Neural progenitor cell (in vitro differentiated cells): Measurements from ENCODE around the gene TLNRD1. TPM values are rescaled to one million over a fixed set of nuclear protein-coding genes. Genes with fewer than 3 reads are reported as not detected.
A peak's percentile ranks its signal among the peaks of the same experiment; 100 is the strongest.

ENCODE experiments used
- DNase-seq: peaks from one replicate; pipeline ENCODE4 v3.0.0-alpha.2; 2016; ENCODE audit warnings: low spot score
- H2AFZ ChIP-seq: fragments of 200-600 bp; sonication (generic); replicated peaks from 2 replicates; pipeline ENCODE4 v1.6.1; 2016; ENCODE audit warnings: antibody characterized with exemption
- H3F3A ChIP-seq: fragments of 200-600 bp; sonication (generic); 2 replicates; pipeline ENCODE4 v1.6.1; 2016; ENCODE audit warnings: antibody characterized with exemption, low read depth
- H3K27ac ChIP-seq: fragments of 200-600 bp; sonication (generic); 2 replicates; pipeline ENCODE4 v1.5.1; 2016; ENCODE audit warnings: mild to moderate bottlenecking
- H3K27me3 ChIP-seq: fragments of 200-600 bp; sonication (generic); 2 replicates; pipeline ENCODE4 v1.6.1; 2016; ENCODE audit warnings: mild to moderate bottlenecking, moderate library complexity
- H3K36me3 ChIP-seq: fragments of 200-600 bp; sonication (generic); 2 replicates; pipeline ENCODE4 v1.5.1; 2016
- H3K4me1 ChIP-seq: fragments of 200-600 bp; sonication (generic); 2 replicates; pipeline ENCODE4 v1.6.1; 2016; ENCODE audit warnings: mixed run types
- H3K4me2 ChIP-seq: fragments of 200-600 bp; sonication (generic); 2 replicates; pipeline ENCODE4 v1.6.1; 2016
- H3K4me3 ChIP-seq: fragments of 200-600 bp; sonication (generic); 2 replicates; pipeline ENCODE4 v1.5.1; 2016
- H3K79me2 ChIP-seq: fragments of 200-600 bp; sonication (generic); 2 replicates; pipeline ENCODE4 v1.6.1; 2016; ENCODE audit warnings: low read depth
- H3K9ac ChIP-seq: fragments of 200-600 bp; sonication (generic); 2 replicates; pipeline ENCODE4 v1.6.1; 2016
- H3K9me3 ChIP-seq: fragments of 200-600 bp; sonication (generic); 2 replicates; pipeline ENCODE4 v1.5.1; 2016; ENCODE audit warnings: low read depth
- H4K20me1 ChIP-seq: fragments of 200-600 bp; sonication (generic); 2 replicates; pipeline ENCODE4 v1.6.1; 2016; ENCODE audit warnings: low read depth
- H3K27ac Mint-ChIP-seq: 3 replicates; pipeline ENCODE4 v1.8.0; 2021; ENCODE audit warnings: mixed read lengths
- H3K27me3 Mint-ChIP-seq: 2 replicates; pipeline ENCODE4 v1.8.0; 2022; ENCODE audit warnings: low read depth, mild to moderate bottlenecking, inconsistent platforms, moderate library complexity, mixed read lengths; ENCODE audit not compliant: insufficient read depth
- H3K36me3 Mint-ChIP-seq: 3 replicates; pipeline ENCODE4 v1.8.0; 2021; ENCODE audit warnings: mixed read lengths
- H3K4me1 Mint-ChIP-seq: 3 replicates; pipeline ENCODE4 v1.8.0; 2021; ENCODE audit warnings: mixed read lengths
- H3K4me3 Mint-ChIP-seq: 3 replicates; pipeline ENCODE4 v1.8.0; 2021; ENCODE audit warnings: mild to moderate bottlenecking, moderate library complexity, mixed read lengths
- H3K9me3 Mint-ChIP-seq: 3 replicates; pipeline ENCODE4 v1.8.0; 2020; ENCODE audit warnings: mixed read lengths
- EZH2 ChIP-seq: fragments of 200-600 bp; sonication (generic); IDR thresholded peaks from 2 replicates; pipeline ENCODE4 v1.6.1; 2017; ENCODE audit warnings: antibody characterized with exemption, mild to moderate bottlenecking, moderate library complexity
- EZH2phosphoT487 ChIP-seq: fragments of 200-600 bp; sonication (generic); IDR thresholded peaks from 2 replicates; pipeline ENCODE4 v1.6.1; 2017; ENCODE audit warnings: antibody characterized with exemption
- total RNA-seq: library from RNA; depleted of rRNA; stranded (reverse); fragments of >200 nt; gene quantifications from 2 replicates; pipeline ENCODE4 v1.2.3, GENCODE V29; 2015; ENCODE audit warnings: low replicate concordance
- TF ChIP-seq, protein P1 (sequence below): fragments of 200-600 bp; sonication (generic); IDR thresholded peaks from 2 replicates; pipeline ENCODE4 v1.5.1; 2017; ENCODE audit warnings: antibody characterized with exemption, mild to moderate bottlenecking

TLNRD1 gene
- total RNA-seq, 1 donor from 2014 or later, result 7.3 TPM

DNA sequence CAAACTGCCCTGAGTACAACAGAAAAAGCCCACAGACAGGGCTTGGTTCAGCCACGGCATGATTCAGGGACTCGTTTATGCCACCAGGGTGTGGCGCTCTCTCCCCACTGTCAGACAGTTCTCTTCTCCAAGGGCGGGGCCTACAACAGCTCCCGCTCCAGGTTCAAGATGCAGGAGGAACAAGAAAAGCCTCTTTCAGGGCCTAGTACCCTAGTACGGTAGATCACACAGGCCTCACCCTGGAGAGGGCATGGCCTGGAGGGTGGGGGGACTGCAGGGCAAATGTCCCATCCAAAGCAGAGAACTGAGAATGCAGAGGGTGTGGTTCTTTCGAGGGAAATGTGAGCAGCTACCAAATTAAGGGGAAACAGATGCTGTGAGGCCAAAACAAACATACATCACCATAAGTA lies 23.1 kb upstream of the TLNRD1 start:
- Mint-ChIP-seq H3K4me1 (peaks cover 12% of the 10 kb centered on the region), H3K27me3 (peaks cover 2% of the 10 kb centered on the region), H3K9me3 (no peaks in the 10 kb centered on the region), H3K27ac (no peak overlapping the region), H3K36me3 (peaks cover 27% of the 10 kb centered on the region), H3K4me3 (no peak overlapping the region)
- TF ChIP-seq EZH2phosphoT487, result no peak
- TF ChIP-seq, protein P1, sequence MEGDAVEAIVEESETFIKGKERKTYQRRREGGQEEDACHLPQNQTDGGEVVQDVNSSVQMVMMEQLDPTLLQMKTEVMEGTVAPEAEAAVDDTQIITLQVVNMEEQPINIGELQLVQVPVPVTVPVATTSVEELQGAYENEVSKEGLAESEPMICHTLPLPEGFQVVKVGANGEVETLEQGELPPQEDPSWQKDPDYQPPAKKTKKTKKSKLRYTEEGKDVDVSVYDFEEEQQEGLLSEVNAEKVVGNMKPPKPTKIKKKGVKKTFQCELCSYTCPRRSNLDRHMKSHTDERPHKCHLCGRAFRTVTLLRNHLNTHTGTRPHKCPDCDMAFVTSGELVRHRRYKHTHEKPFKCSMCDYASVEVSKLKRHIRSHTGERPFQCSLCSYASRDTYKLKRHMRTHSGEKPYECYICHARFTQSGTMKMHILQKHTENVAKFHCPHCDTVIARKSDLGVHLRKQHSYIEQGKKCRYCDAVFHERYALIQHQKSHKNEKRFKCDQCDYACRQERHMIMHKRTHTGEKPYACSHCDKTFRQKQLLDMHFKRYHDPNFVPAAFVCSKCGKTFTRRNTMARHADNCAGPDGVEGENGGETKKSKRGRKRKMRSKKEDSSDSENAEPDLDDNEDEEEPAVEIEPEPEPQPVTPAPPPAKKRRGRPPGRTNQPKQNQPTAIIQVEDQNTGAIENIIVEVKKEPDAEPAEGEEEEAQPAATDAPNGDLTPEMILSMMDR, result peak; percentile 81
- H3K4me1 ChIP-seq, result no peaks in the 10 kb centered on the region
- H3K79me2 ChIP-seq, result peaks cover 52% of the 10 kb centered on the region
- no peaks in the 10 kb centered on the region for H3K36me3 ChIP-seq
- H3K9ac ChIP-seq, result no peak overlapping the region
- H3K4me2 ChIP-seq, result no peak overlapping the region
- H3K9me3 ChIP-seq, result no peaks in the 10 kb centered on the region
- H4K20me1 ChIP-seq, result peaks cover 44% of the 10 kb centered on the region
- H3K27me3 ChIP-seq, result no peaks in the 10 kb centered on the region
- H2AFZ ChIP-seq, result no peak overlapping the region
- H3F3A ChIP-seq, result peaks cover 5% of the 10 kb centered on the region
- H3K27ac ChIP-seq, result no peak overlapping the region
- DNase-seq, result peak; percentile 82
- no peak overlapping the region for H3K4me3 ChIP-seq

DNA sequence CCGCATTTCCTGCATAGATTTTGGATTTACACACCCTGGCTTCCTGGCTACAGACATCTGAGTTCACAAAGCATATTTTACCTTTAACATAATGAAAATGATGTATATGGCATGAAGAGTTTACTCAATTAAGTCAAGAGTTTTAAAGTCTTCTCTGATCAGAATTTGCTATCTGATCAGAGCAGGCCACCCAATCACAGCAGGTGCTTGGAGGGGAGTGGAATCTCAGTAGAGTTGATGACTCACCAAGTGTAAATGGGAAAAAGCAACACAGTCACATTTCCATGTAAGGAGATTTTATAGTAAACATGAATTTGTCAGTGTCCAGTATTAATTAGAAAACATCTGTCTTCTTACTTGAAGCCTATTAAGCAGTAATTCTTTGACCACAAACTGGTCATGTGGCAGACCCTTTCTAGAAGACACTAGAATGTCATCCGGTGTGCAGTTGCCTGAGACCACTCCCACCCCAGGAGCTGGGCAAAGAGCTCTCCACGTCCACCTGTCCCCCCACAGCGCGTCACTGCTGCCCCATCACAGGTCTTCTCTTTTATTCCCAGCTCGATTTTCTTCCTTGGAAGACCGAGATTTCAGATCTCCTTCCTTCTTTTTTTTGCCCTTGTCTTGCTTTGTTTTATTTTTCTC lies 21.9 kb upstream of the TLNRD1 start:
- no peaks in the 10 kb centered on the region for H3K27me3 ChIP-seq
- peaks cover 2% of the 10 kb centered on the region for H3K27me3 Mint-ChIP-seq
- TF ChIP-seq EZH2phosphoT487 (no peak), EZH2 (no peak)
- TF ChIP-seq, protein P1, result no peak
- H3K9ac ChIP-seq, result no peak overlapping the region
- H3K4me3 Mint-ChIP-seq, result no peak overlapping the region
- no peak overlapping the region for H3K4me3 ChIP-seq
- peaks cover 5% of the 10 kb centered on the region for H3F3A ChIP-seq
- H3K9me3 ChIP-seq, result no peaks in the 10 kb centered on the region
- peaks cover 51% of the 10 kb centered on the region for H4K20me1 ChIP-seq
- H3K4me1 Mint-ChIP-seq, result peaks cover 8% of the 10 kb centered on the region
- H3K36me3 Mint-ChIP-seq, result peaks cover 27% of the 10 kb centered on the region
- H3K79me2 ChIP-seq, result peaks cover 60% of the 10 kb centered on the region
- no peaks in the 10 kb centered on the region for H3K9me3 Mint-ChIP-seq
- H3K27ac Mint-ChIP-seq, result no peak overlapping the region
- no peak overlapping the region for H3K27ac ChIP-seq
- no peaks in the 10 kb centered on the region for H3K36me3 ChIP-seq
- H3K4me2 ChIP-seq, result no peak overlapping the region
- no peaks in the 10 kb centered on the region for H3K4me1 ChIP-seq
- H2AFZ ChIP-seq, result no peak overlapping the region
- no peak for DNase-seq

GRCh38 chr15:80979538-80980200 lies 21.1 kb upstream of the TLNRD1 start:
- Histone ChIP-seq H3F3A (peaks cover 5% of the 10 kb centered on the region), H3K4me3 (no peak overlapping the region), H3K4me1 (no peaks in the 10 kb centered on the region), H3K4me2 (no peak overlapping the region), H3K27me3 (no peaks in the 10 kb centered on the region), H3K79me2 (peaks cover 63% of the 10 kb centered on the region), H3K27ac (no peak overlapping the region), H3K36me3 (no peaks in the 10 kb centered on the region), H3K9ac (no peak overlapping the region), H3K9me3 (no peaks in the 10 kb centered on the region), H2AFZ (no peak overlapping the region), H4K20me1 (peaks cover 52% of the 10 kb centered on the region)
- TF ChIP-seq EZH2 (no peak), EZH2phosphoT487 (no peak)
- TF ChIP-seq, protein P1, result no peak
- DNase-seq, result no peak
- H3K36me3 Mint-ChIP-seq, result peaks cover 27% of the 10 kb centered on the region
- peak overlapping the region; percentile 70 for H3K27ac Mint-ChIP-seq
- no peaks in the 10 kb centered on the region for H3K9me3 Mint-ChIP-seq
- peaks cover 2% of the 10 kb centered on the region for H3K27me3 Mint-ChIP-seq
- H3K4me3 Mint-ChIP-seq, result no peak overlapping the region
- peaks cover 4% of the 10 kb centered on the region for H3K4me1 Mint-ChIP-seq
